Inflammatory macrophage treated with lipopolysaccharide for 1 hour (primary cell): Measurements from ENCODE around the gene CEP85L.

Experiments used
- DNase-seq, 2 donors: peaks; one replicate each; pipeline ENCODE4 v3.0.0-alpha.2; 2020 to 2022

Gene CEP85L

GRCh38 chr6:118618676-118619377, 32.6 kb downstream of the CEP85L start:
- DNase-seq, result peak; percentile 7 to 62

GRCh38 chr6:118617417-118617816, 34.0 kb downstream of the CEP85L start:
- DNase-seq, result no peak

GRCh38 chr6:118611334-118611733, 40.1 kb downstream of the CEP85L start:
- DNase-seq, result no peak

GRCh38 chr6:118606858-118607257, 44.5 kb downstream of the CEP85L start:
- DNase-seq, result no peak

- no peak for DNase-seq
These were observed 45.1 kb downstream of the CEP85L start for GRCh38 chr6:118606268-118606667.

- DNase-seq, result no peak
These were observed 48.0 kb downstream of the CEP85L start for GRCh38 chr6:118603372-118603771.

- DNase-seq, result no peak
These were observed 49.1 kb downstream of the CEP85L start for GRCh38 chr6:118602300-118602699.

GRCh38 chr6:118598324-118598723, 53.1 kb downstream of the CEP85L start:
- no peak for DNase-seq

- DNase-seq, result no peak
These were observed 53.8 kb downstream of the CEP85L start for GRCh38 chr6:118597636-118598035.

GRCh38 chr6:118596774-118597320, 54.5 kb downstream of the CEP85L start:
- peak; percentile 18 to 59 for DNase-seq

- DNase-seq, result peak; percentile 14 to 24
These were observed 56.5 kb downstream of the CEP85L start for GRCh38 chr6:118594877-118595276.

GRCh38 chr6:118591897-118592296, 59.5 kb downstream of the CEP85L start:
- DNase-seq, result no peak

- no peak for DNase-seq
These were observed 61.6 kb downstream of the CEP85L start for GRCh38 chr6:118589649-118590365.

- DNase-seq, result no peak
These were observed 62.2 kb downstream of the CEP85L start for GRCh38 chr6:118589186-118589585.

- no peak for DNase-seq
These were observed 62.8 kb downstream of the CEP85L start for GRCh38 chr6:118588626-118589025.

GRCh38 chr6:118586746-118587485, 64.5 kb downstream of the CEP85L start:
- no peak for DNase-seq

GRCh38 chr6:118584911-118585310, 66.5 kb downstream of the CEP85L start:
- no peak for DNase-seq

GRCh38 chr6:118581489-118581959, 69.9 kb downstream of the CEP85L start:
- DNase-seq, result peak; percentile 72

- peak; percentile 47 to 77 for DNase-seq
These were observed 70.6 kb downstream of the CEP85L start for GRCh38 chr6:118580585-118581419.

GRCh38 chr6:118579786-118580185, 71.6 kb downstream of the CEP85L start:
- no peak for DNase-seq

- DNase-seq, result no peak
These were observed 72.8 kb downstream of the CEP85L start for GRCh38 chr6:118578617-118579016.

- no peak for DNase-seq
These were observed 73.4 kb downstream of the CEP85L start for GRCh38 chr6:118577972-118578371.
